K562 (cell line): ENCODE data around the gene RREB1. TPM values are rescaled to one million over a fixed set of nuclear protein-coding genes. Genes with fewer than 3 reads are reported as not detected.
A peak's percentile ranks its signal among the peaks of the same experiment; 100 is the strongest.

Experiments
- CBFA2T2 ChIP-seq: fragments of 450-650 bp; conservative IDR thresholded peaks from 2 replicates; pipeline ENCODE4 v1.6.1; 2017; ENCODE audit warnings: mild to moderate bottlenecking
- ERF ChIP-seq: fragments of 450-650 bp; formaldehyde crosslinking; IDR thresholded peaks from 2 replicates; pipeline ENCODE4 v1.4.0; 2020; ENCODE audit warnings: mild to moderate bottlenecking, mixed read lengths
- GABPB2 ChIP-seq: fragments of 250-450 bp; sonication (Bioruptor Pico); conservative IDR thresholded peaks from 2 replicates; pipeline ENCODE4 v1.5.1; 2021; ENCODE audit warnings: mild to moderate bottlenecking
- GTF2A2 ChIP-seq: IDR thresholded peaks from 2 replicates; pipeline ENCODE4 v1.6.1; 2016; ENCODE audit warnings: mild to moderate bottlenecking, missing genetic modification characterization, missing compliant biosample characterization
- JUND ChIP-seq, 2 experiments: IDR thresholded peaks; 2 replicates in 1 of 2; 3 replicates in 1 of 2; pipeline ENCODE4 v1.6.1; 2011; ENCODE audit warnings: borderline replicate concordance in 2 of 2, low read depth in 2 of 2, low read length in 2 of 2, improper control_type of control experiment in 1 of 2, missing biosample characterization in 1 of 2, missing genetic modification characterization in 1 of 2, missing genetic modification reagents in 1 of 2
- KHSRP ChIP-seq: fragments of 450-650 bp; IDR thresholded peaks from 2 replicates; pipeline ENCODE4 v1.6.1; 2017
- POLR2H ChIP-seq: IDR thresholded peaks from 2 replicates; pipeline ENCODE4 v1.6.1; 2016; ENCODE audit warnings: missing genetic modification characterization, low read depth, mild to moderate bottlenecking, control low read depth, missing compliant biosample characterization, moderate library complexity
- RAD21 ChIP-seq, 2 experiments: fragments of 250-450 bp in 1 of 2; fragments of 450-650 bp in 1 of 2; sonication (Bioruptor Pico) in 1 of 2; formaldehyde crosslinking in 1 of 2; IDR thresholded peaks in 1 of 2; conservative IDR thresholded peaks in 1 of 2; 2 replicates each; pipeline versions ENCODE4 v1.4.0 to v1.8.0; 2020 to 2022; ENCODE audit warnings: mild to moderate bottlenecking in 2 of 2, moderate library complexity in 1 of 2
- SMAD4 ChIP-seq: fragments of 250-450 bp; sonication (Bioruptor Pico); conservative IDR thresholded peaks from 2 replicates; pipeline ENCODE4 v1.8.0; 2021; ENCODE audit warnings: inconsistent platforms, mild to moderate bottlenecking, moderate library complexity
- ZNF24 ChIP-seq: fragments of 450-650 bp; IDR thresholded peaks from 2 replicates; pipeline ENCODE4 v1.6.1; 2016
- ZNF785 ChIP-seq: fragments of 250-450 bp; sonication (Bioruptor Pico); IDR thresholded peaks from 2 replicates; pipeline ENCODE4 v1.4.0; 2020; ENCODE audit warnings: mild to moderate bottlenecking
- polyA plus RNA-seq, 8 experiments: library from polyadenylated mRNA; depleted of rRNA in 4 of 8; stranded (reverse) in 5 of 8; unstranded in 3 of 8; fragments of >200 nt; fragmentation: Nextera tagmentation in 2 of 8; fragmentation: Illumina TruSeq in 1 of 8; extraction: Ambion mirVana in 2 of 8; extraction: Trizol in 1 of 8; gene quantifications; 2 replicates each; pipeline versions ENCODE4 v1.2.1 to v1.2.3, GENCODE V29; 2011 to 2014; ENCODE audit warnings: inconsistent platforms in 1 of 8, missing spikeins in 1 of 8
- total RNA-seq, 7 experiments: library from RNA; depleted of rRNA in 6 of 7; stranded (reverse); fragments of >200 nt in 6 of 7; fragmentation: Illumina TruSeq in 2 of 7; extraction: Trizol in 2 of 7; gene quantifications; 2 replicates each; pipeline versions ENCODE4 v1.2.1 to v1.2.3, GENCODE V29; 2011 to 2021; ENCODE audit warnings: low replicate concordance in 1 of 7
- TF ChIP-seq, protein P1 (sequence below), 2 experiments: fragments of 450-650 bp; conservative IDR thresholded peaks; 2 replicates each; pipeline ENCODE4 v1.6.1; 2017; ENCODE audit warnings: mild to moderate bottlenecking in 2 of 2, moderate library complexity in 2 of 2
- TF ChIP-seq, protein P2 (sequence below): fragments of 200-800 bp; sonication (Bioruptor generic); IDR thresholded peaks from 2 replicates; pipeline ENCODE4 v1.6.1; 2016; ENCODE audit warnings: missing genetic modification characterization, missing compliant biosample characterization
- TF ChIP-seq, protein P3 (sequence below): fragments of 450-650 bp; conservative IDR thresholded peaks from 2 replicates; pipeline ENCODE4 v1.6.1; 2016; ENCODE audit warnings: missing genetic modification characterization, low read depth, mild to moderate bottlenecking, missing compliant biosample characterization, moderate library complexity

The RREB1 gene
- total and polyA plus RNA-seq, 9 of the 15 experiments (the other 6 are each of a cell fraction or from before 2014, with no cell fraction given), result 3.3 to 64.2 (median 19.3) TPM

DNA sequence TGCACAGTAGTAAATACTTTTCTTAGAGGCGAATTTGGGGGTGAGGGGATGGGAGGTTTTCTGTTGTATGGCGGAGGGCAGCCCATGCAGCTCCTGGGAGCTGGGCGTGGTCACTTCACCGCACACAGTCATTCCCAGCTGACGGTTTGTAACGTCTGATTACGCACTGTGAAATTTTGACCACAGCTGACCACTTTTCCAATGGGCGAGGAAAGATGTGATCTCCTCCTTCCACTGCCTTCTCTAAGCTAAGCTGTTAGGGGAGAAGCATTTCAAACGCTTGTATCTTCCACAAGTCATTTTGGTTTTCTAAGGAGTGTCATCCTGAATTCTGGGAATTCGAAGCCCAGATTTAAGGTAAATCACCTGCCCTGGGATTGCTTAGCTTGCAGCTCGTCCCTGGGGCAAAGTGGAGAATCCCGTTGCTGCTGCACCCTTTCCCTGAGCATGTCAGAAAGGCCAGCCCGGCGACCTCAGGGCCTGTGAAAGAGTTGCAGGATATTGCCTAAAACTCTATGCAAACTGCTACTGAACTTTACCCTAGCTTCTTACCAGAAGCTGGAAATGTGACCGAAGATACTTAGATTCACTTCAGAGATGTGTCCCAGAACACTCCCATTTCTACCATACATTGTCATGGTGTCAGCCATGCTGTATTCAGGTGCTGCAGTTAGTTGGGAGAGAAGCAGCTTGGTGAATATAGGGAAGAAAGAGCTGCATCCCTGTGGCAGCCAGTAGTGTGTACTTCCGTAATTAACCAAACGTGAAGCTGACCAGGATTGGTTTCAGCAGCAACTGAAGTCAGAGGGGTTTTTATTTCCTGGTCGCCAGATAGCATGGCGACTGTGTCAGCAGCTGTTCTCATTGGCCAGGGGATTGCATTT is 58.9 kb downstream of the RREB1 start (continued):
- TF ChIP-seq, protein P1, sequence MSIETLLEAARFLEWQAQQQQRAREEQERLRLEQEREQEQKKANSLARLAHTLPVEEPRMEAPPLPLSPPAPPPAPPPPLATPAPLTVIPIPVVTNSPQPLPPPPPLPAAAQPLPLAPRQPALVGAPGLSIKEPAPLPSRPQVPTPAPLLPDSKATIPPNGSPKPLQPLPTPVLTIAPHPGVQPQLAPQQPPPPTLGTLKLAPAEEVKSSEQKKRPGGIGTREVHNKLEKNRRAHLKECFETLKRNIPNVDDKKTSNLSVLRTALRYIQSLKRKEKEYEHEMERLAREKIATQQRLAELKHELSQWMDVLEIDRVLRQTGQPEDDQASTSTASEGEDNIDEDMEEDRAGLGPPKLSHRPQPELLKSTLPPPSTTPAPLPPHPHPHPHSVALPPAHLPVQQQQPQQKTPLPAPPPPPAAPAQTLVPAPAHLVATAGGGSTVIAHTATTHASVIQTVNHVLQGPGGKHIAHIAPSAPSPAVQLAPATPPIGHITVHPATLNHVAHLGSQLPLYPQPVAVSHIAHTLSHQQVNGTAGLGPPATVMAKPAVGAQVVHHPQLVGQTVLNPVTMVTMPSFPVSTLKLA (conservative IDR thresholded peaks at IDR 0.05), result peak; percentile 62 to 77; a peak in 3 of 4 replicates
- TF ChIP-seq KHSRP (0 out of 2 replicates have a peak, but pooled peaks have one; percentile 10), CBFA2T2 (0 out of 2 replicates have a peak, but pooled peaks have one; percentile 24), JUND (IDR thresholded peaks at IDR 0.05; ENCODE audit: borderline replicate concordance, low read depth, low read length) (peak; percentile 96), JUND (tag; IDR thresholded peaks at IDR 0.05; ENCODE audit: borderline replicate concordance, low read depth, low read length) (peak; percentile 93; the same call in 2 of the 3 replicates), SMAD4 (CRISPR knock-in tag) (peak; percentile 68), GABPB2 (CRISPR knock-in tag) (0 out of 2 replicates have a peak, but pooled peaks have one; percentile 21), ERF (CRISPR knock-in tag) (peak; percentile 72; the same call in 1 of the 2 replicates), POLR2H (tag) (peak; percentile 57), ZNF785 (CRISPR knock-in tag) (no peak), GTF2A2 (tag) (peak; percentile 60; the same call in 1 of the 2 replicates), RAD21 (CRISPR knock-in tag; conservative IDR thresholded peaks at IDR 0.05 in 1 of 2, IDR thresholded peaks at IDR 0.05 in 1 of 2) (peak in 1 of 2 experiments; percentile 14; a peak in 1 of 4 replicates), ZNF24 (0 out of 2 replicates have a peak, but pooled peaks have one; percentile 31)
- TF ChIP-seq, protein P2, sequence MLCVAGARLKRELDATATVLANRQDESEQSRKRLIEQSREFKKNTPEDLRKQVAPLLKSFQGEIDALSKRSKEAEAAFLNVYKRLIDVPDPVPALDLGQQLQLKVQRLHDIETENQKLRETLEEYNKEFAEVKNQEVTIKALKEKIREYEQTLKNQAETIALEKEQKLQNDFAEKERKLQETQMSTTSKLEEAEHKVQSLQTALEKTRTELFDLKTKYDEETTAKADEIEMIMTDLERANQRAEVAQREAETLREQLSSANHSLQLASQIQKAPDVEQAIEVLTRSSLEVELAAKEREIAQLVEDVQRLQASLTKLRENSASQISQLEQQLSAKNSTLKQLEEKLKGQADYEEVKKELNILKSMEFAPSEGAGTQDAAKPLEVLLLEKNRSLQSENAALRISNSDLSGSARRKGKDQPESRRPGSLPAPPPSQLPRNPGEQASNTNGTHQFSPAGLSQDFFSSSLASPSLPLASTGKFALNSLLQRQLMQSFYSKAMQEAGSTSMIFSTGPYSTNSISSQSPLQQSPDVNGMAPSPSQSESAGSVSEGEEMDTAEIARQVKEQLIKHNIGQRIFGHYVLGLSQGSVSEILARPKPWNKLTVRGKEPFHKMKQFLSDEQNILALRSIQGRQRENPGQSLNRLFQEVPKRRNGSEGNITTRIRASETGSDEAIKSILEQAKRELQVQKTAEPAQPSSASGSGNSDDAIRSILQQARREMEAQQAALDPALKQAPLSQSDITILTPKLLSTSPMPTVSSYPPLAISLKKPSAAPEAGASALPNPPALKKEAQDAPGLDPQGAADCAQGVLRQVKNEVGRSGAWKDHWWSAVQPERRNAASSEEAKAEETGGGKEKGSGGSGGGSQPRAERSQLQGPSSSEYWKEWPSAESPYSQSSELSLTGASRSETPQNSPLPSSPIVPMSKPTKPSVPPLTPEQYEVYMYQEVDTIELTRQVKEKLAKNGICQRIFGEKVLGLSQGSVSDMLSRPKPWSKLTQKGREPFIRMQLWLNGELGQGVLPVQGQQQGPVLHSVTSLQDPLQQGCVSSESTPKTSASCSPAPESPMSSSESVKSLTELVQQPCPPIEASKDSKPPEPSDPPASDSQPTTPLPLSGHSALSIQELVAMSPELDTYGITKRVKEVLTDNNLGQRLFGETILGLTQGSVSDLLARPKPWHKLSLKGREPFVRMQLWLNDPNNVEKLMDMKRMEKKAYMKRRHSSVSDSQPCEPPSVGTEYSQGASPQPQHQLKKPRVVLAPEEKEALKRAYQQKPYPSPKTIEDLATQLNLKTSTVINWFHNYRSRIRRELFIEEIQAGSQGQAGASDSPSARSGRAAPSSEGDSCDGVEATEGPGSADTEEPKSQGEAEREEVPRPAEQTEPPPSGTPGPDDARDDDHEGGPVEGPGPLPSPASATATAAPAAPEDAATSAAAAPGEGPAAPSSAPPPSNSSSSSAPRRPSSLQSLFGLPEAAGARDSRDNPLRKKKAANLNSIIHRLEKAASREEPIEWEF, result peak; percentile 35; the same call in 1 of the 2 replicates
- TF ChIP-seq, protein P3, sequence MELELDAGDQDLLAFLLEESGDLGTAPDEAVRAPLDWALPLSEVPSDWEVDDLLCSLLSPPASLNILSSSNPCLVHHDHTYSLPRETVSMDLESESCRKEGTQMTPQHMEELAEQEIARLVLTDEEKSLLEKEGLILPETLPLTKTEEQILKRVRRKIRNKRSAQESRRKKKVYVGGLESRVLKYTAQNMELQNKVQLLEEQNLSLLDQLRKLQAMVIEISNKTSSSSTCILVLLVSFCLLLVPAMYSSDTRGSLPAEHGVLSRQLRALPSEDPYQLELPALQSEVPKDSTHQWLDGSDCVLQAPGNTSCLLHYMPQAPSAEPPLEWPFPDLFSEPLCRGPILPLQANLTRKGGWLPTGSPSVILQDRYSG (tag), result peak; percentile 90
